ENCODE data around the gene CHRDL2. TPM values are rescaled to one million over a fixed set of nuclear protein-coding genes. Genes with fewer than 3 reads are reported as not detected.

Gene CHRDL2
- total RNA-seq, 1 donor from 2014 or later, result 1.4 TPM

- H3K36me3 Mint-ChIP-seq, result no peaks in the 10 kb centered on the region
- peaks cover 8% of the 10 kb centered on the region for H3K27me3 Mint-ChIP-seq
- peak; percentile 32 for DNase-seq (ENCODE audit: extremely low spot score, unreplicated experiment)
- H3K9me3 Mint-ChIP-seq, result no peaks in the 10 kb centered on the region
- no peak for TF ChIP-seq CTCF (conservative IDR thresholded peaks at IDR 0.05)
- H3K4me3 Mint-ChIP-seq, result no peak overlapping the region
- no peak overlapping the region for H3K27ac Mint-ChIP-seq
- no peaks in the 10 kb centered on the region for H3K4me1 Mint-ChIP-seq (ENCODE audit: unreplicated experiment)
Observed at GRCh38 chr11:74680035-74680671, 51.1 kb downstream of the CHRDL2 start.

GRCh38 chr11:74679513-74679865, 51.7 kb downstream of the CHRDL2 start:
- Mint-ChIP-seq H3K9me3 (peaks cover 3% of the 10 kb centered on the region), H3K36me3 (no peaks in the 10 kb centered on the region), H3K27me3 (peaks cover 6% of the 10 kb centered on the region), H3K4me1 (ENCODE audit: unreplicated experiment) (no peaks in the 10 kb centered on the region), H3K27ac (no peak overlapping the region), H3K4me3 (no peak overlapping the region)
- peak; percentile 61 for DNase-seq (ENCODE audit: extremely low spot score, unreplicated experiment)
- TF ChIP-seq CTCF (conservative IDR thresholded peaks at IDR 0.05), result no peak

GRCh38 chr11:74678591-74679512, 52.4 kb downstream of the CHRDL2 start:
- Mint-ChIP-seq H3K4me1 (ENCODE audit: unreplicated experiment) (no peaks in the 10 kb centered on the region), H3K9me3 (peaks cover 4% of the 10 kb centered on the region), H3K27me3 (peaks cover 6% of the 10 kb centered on the region), H3K36me3 (no peaks in the 10 kb centered on the region), H3K4me3 (no peak overlapping the region), H3K27ac (no peak overlapping the region)
- DNase-seq (ENCODE audit: extremely low spot score, unreplicated experiment), result peak; percentile 24
- TF ChIP-seq CTCF (conservative IDR thresholded peaks at IDR 0.05), result no peak

GRCh38 chr11:74678041-74678440, 53.2 kb downstream of the CHRDL2 start:
- Mint-ChIP-seq H3K4me1 (ENCODE audit: unreplicated experiment) (no peaks in the 10 kb centered on the region), H3K36me3 (no peaks in the 10 kb centered on the region), H3K27me3 (peaks cover 6% of the 10 kb centered on the region), H3K4me3 (no peak overlapping the region), H3K27ac (no peak overlapping the region), H3K9me3 (peaks cover 4% of the 10 kb centered on the region)
- peak; percentile 34 for DNase-seq (ENCODE audit: extremely low spot score, unreplicated experiment)
- TF ChIP-seq CTCF (conservative IDR thresholded peaks at IDR 0.05), result no peak

GRCh38 chr11:74677131-74677530, 54.1 kb downstream of the CHRDL2 start:
- Mint-ChIP-seq H3K27ac (no peak overlapping the region), H3K36me3 (no peaks in the 10 kb centered on the region), H3K4me1 (ENCODE audit: unreplicated experiment) (no peaks in the 10 kb centered on the region), H3K27me3 (no peaks in the 10 kb centered on the region), H3K9me3 (peaks cover 4% of the 10 kb centered on the region), H3K4me3 (no peak overlapping the region)
- DNase-seq (ENCODE audit: extremely low spot score, unreplicated experiment), result peak; percentile 39
- TF ChIP-seq CTCF (conservative IDR thresholded peaks at IDR 0.05), result no peak

Measured in type B pancreatic cell (in vitro differentiated cells).